ENCODE results near the gene HAO1. TPM values are rescaled to one million over a fixed set of nuclear protein-coding genes. Genes with fewer than 3 reads are reported as not detected.

The HAO1 gene
- total RNA-seq, 1 donor from 2014 or later, result not detected

DNA sequence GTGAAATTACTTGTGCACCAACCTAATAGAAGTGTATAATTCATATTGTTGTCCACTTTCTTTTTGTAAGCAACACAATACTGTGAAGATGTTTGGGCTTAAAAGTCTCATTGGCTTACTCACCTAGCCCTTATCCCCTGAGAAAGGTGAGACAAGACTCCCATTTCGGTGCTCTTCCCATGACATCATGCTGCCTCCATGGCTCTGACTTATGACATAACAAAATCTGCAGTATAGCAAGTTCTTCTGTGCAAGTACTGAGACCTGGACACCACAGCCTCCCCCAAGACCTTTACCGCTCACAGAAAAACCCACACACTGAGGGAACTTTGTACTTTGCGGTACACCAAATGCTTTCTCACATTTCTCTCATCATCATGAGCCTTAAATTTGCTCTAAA lies 50.5 kb downstream of the HAO1 start:
- no peaks in the 10 kb centered on the region for H3K27me3 Mint-ChIP-seq (ENCODE audit: unreplicated experiment)
- H3K9me3 Mint-ChIP-seq (ENCODE audit: unreplicated experiment), result no peaks in the 10 kb centered on the region
- DNase-seq, result no peak
- H3K4me1 Mint-ChIP-seq (ENCODE audit: low read depth, unreplicated experiment), result no peaks in the 10 kb centered on the region
- H3K27ac Mint-ChIP-seq (ENCODE audit: unreplicated experiment), result no peak overlapping the region
- no peaks in the 10 kb centered on the region for H3K36me3 Mint-ChIP-seq (ENCODE audit: unreplicated experiment)
- TF ChIP-seq, protein P1, sequence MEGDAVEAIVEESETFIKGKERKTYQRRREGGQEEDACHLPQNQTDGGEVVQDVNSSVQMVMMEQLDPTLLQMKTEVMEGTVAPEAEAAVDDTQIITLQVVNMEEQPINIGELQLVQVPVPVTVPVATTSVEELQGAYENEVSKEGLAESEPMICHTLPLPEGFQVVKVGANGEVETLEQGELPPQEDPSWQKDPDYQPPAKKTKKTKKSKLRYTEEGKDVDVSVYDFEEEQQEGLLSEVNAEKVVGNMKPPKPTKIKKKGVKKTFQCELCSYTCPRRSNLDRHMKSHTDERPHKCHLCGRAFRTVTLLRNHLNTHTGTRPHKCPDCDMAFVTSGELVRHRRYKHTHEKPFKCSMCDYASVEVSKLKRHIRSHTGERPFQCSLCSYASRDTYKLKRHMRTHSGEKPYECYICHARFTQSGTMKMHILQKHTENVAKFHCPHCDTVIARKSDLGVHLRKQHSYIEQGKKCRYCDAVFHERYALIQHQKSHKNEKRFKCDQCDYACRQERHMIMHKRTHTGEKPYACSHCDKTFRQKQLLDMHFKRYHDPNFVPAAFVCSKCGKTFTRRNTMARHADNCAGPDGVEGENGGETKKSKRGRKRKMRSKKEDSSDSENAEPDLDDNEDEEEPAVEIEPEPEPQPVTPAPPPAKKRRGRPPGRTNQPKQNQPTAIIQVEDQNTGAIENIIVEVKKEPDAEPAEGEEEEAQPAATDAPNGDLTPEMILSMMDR (IDR thresholded peaks at IDR 0.05; ENCODE audit: partially characterized antibody, unreplicated experiment), result no peak
- no peak overlapping the region for H3K4me3 Mint-ChIP-seq (ENCODE audit: unreplicated experiment)

DNA sequence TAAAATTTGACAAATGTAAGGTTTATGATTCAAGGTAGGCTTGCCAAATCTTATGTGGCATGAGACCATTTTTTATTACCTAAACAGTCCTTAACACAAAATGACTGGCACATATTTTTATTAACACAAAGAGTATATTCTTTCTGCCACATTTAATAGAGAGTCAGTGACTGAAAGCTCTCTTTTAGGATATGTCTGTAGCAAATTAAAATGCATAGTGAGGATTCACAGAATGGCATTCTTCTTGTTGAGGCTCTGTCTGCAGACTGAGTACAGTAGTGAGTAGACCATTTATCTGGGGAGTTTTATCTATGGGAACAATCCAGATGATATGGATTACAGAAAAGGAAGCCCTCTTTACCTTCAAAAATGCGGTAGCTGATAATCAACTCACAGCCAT lies 56.5 kb downstream of the HAO1 start:
- Mint-ChIP-seq H3K4me1 (ENCODE audit: low read depth, unreplicated experiment) (no peaks in the 10 kb centered on the region), H3K36me3 (ENCODE audit: unreplicated experiment) (no peaks in the 10 kb centered on the region), H3K27me3 (ENCODE audit: unreplicated experiment) (no peaks in the 10 kb centered on the region), H3K9me3 (ENCODE audit: unreplicated experiment) (no peaks in the 10 kb centered on the region), H3K4me3 (ENCODE audit: unreplicated experiment) (no peak overlapping the region), H3K27ac (ENCODE audit: unreplicated experiment) (no peak overlapping the region)
- TF ChIP-seq, protein P1 (IDR thresholded peaks at IDR 0.05; ENCODE audit: partially characterized antibody, unreplicated experiment), result no peak
- no peak for DNase-seq

DNA sequence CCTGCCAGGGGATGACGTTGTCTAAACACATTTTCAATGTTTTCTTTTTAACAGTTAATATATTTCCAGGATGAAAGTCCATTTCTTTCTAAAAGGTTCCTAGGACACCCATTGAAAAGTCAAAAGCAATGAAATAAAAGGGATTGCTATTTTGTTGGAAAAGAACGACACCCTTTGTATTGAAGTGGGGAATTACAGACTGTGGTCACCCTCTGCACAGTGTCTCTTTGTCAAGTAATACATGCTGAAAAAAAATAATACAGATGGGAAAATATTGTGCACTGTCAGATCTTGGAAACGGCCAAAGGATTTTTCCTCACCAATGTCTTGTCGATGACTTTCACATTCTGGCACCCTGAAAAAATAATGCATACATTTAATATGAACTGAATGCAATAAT lies 56.9 kb downstream of the HAO1 start:
- H3K27me3 Mint-ChIP-seq (ENCODE audit: unreplicated experiment), result no peaks in the 10 kb centered on the region
- TF ChIP-seq, protein P1 (IDR thresholded peaks at IDR 0.05; ENCODE audit: partially characterized antibody, unreplicated experiment), result no peak
- H3K4me1 Mint-ChIP-seq (ENCODE audit: low read depth, unreplicated experiment), result no peaks in the 10 kb centered on the region
- no peak overlapping the region for H3K4me3 Mint-ChIP-seq (ENCODE audit: unreplicated experiment)
- no peak overlapping the region for H3K27ac Mint-ChIP-seq (ENCODE audit: unreplicated experiment)
- H3K36me3 Mint-ChIP-seq (ENCODE audit: unreplicated experiment), result no peaks in the 10 kb centered on the region
- no peak for DNase-seq
- no peaks in the 10 kb centered on the region for H3K9me3 Mint-ChIP-seq (ENCODE audit: unreplicated experiment)

DNA sequence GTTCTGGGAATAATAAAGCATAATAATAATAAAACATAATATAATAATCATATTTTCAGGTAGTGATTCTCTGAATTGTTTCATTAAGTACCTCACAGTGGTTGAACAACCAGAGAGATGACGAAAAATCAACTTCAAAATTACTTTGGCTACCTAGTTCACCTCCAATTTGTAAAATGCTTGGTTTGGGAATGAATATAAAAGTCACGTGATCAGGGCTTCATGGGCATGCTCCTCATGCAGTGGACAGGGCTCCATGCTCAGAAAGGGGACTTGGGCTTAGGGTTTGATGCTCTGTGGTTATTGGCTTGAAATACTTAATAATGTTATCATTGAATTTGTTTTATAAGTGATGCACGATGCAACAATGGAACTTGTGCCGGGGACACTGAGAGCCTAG lies 58.2 kb downstream of the HAO1 start:
- Mint-ChIP-seq H3K27me3 (ENCODE audit: unreplicated experiment) (no peaks in the 10 kb centered on the region), H3K4me1 (ENCODE audit: low read depth, unreplicated experiment) (no peaks in the 10 kb centered on the region), H3K4me3 (ENCODE audit: unreplicated experiment) (no peak overlapping the region), H3K36me3 (ENCODE audit: unreplicated experiment) (no peaks in the 10 kb centered on the region), H3K9me3 (ENCODE audit: unreplicated experiment) (no peaks in the 10 kb centered on the region), H3K27ac (ENCODE audit: unreplicated experiment) (no peak overlapping the region)
- DNase-seq, result no peak
- TF ChIP-seq, protein P1 (IDR thresholded peaks at IDR 0.05; ENCODE audit: partially characterized antibody, unreplicated experiment), result no peak

DNA sequence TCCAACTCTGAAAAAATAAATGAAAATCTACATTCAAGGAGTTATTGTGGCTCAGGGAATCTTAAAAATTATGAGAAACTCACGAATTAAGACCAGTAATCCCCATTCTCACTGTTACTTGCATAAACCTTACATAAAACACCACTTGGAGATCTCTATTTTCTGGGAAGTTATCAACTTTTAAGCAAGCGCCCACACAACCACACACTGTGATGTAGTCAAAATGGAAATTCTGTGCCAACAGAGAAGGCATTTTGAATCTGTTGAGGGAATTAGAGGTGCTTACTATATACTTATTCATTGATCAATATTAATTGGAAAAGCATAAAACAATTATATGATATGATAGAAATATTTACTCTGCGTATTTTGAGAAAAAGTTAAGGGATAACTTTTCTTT lies 58.7 kb downstream of the HAO1 start:
- no peak for DNase-seq
- no peak overlapping the region for H3K4me3 Mint-ChIP-seq (ENCODE audit: unreplicated experiment)
- TF ChIP-seq, protein P1 (IDR thresholded peaks at IDR 0.05; ENCODE audit: partially characterized antibody, unreplicated experiment), result no peak
- no peaks in the 10 kb centered on the region for H3K36me3 Mint-ChIP-seq (ENCODE audit: unreplicated experiment)
- no peaks in the 10 kb centered on the region for H3K27me3 Mint-ChIP-seq (ENCODE audit: unreplicated experiment)
- H3K9me3 Mint-ChIP-seq (ENCODE audit: unreplicated experiment), result no peaks in the 10 kb centered on the region
- H3K4me1 Mint-ChIP-seq (ENCODE audit: low read depth, unreplicated experiment), result no peaks in the 10 kb centered on the region
- no peak overlapping the region for H3K27ac Mint-ChIP-seq (ENCODE audit: unreplicated experiment)

Measured in glutamatergic neuron (in vitro differentiated cells).